Mucosa of descending colon (tissue), 3 donors: ENCODE results near the gene ARID1B. TPM values are rescaled to one million over a fixed set of nuclear protein-coding genes. Genes with fewer than 3 reads are reported as not detected.

ENCODE experiments used
- ATAC-seq: fragments of 200-7000 bp; cut with Tn5 transposase; one replicate; pipeline ENCODE4 v1.9.1; 2020; ENCODE audit warnings: mild to moderate bottlenecking, moderate library complexity
- DNase-seq, 3 donors: peaks; one replicate each; pipeline ENCODE4 v3.0.0-alpha.2; 2020
- H3K36me3 ChIP-seq: fragments of 200-600 bp; one replicate; pipeline ENCODE4 v1.8.0; 2021; ENCODE audit warnings: low read depth, mild to moderate bottlenecking
- H3K4me1 ChIP-seq: fragments of 200-600 bp; one replicate; pipeline ENCODE4 v1.8.0; 2021; ENCODE audit warnings: low read depth, mild to moderate bottlenecking
- H3K4me3 ChIP-seq: fragments of 200-600 bp; one replicate; pipeline ENCODE4 v1.8.0; 2021; ENCODE audit warnings: mild to moderate bottlenecking
- H3K9me3 ChIP-seq: fragments of 200-600 bp; one replicate; pipeline ENCODE4 v1.8.0; 2021; ENCODE audit warnings: mild to moderate bottlenecking
- CTCF ChIP-seq: fragments of 200-600 bp; IDR thresholded peaks from one replicate; pipeline ENCODE4 v1.8.0; 2022; ENCODE audit warnings: antibody characterized with exemption, mild to moderate bottlenecking
- intact Hi-C, 2 donors: fragments of 100-400 bp; cut with DNase I in 1 of 2; cut with micrococcal nuclease in 1 of 2; formaldehyde crosslinking; loops; one replicate each; pipeline versions ENCODE4 v1.11.0 to v1.11.1; 2022; cut with DNase I, micrococcal nuclease
- long read RNA-seq, 2 donors: library from polyadenylated mRNA; unstranded; transcript quantifications; one replicate each; pipeline ENCODE4 v2.0.0, GENCODE V29; 2019 to 2021
- total RNA-seq, 3 donors: library from RNA; stranded (reverse); fragmentation: NEBNext Ultra II Directional in 2 of 3; extraction: Animal tissue kit (Norgen Biotek cat#: 25700) in 2 of 3; gene quantifications; one replicate each; pipeline versions ENCODE4 v1.2.1 to v1.2.4, GENCODE V29; 2021 to 2023
- donor health status: DM: no; HTN: no; CAD: no; lungs with moderate emphysema.
- donor health status: DM: no; HTN: no; CAD: no.
- donor health status: DM: no; HTN: yes; CAD: no.

ARID1B gene
- total RNA-seq = 100 to 1,000 TPM in 2 of 3 donors, 10 to 100 TPM in 1; 71.8 to 102 (median 101) TPM
- long read RNA-seq, donor 1, full-length matches to known transcripts = 27 of 49 reads
- long read RNA-seq, donor 1, partial matches to known transcripts = 15 of 49 reads
- long read RNA-seq, donor 1, other reads (novel, unspliced or antisense) = 7 of 49 reads
- long read RNA-seq, donor 2, full-length matches to known transcripts = 3 of 8 reads
- long read RNA-seq, donor 2, partial matches to known transcripts = 1 of 8 reads
- long read RNA-seq, donor 2, other reads (novel, unspliced or antisense) = 4 of 8 reads

GRCh38 chr6:156776840-156777576 is at the start of gene ARID1B:
TSS of gene ARID1B (plus strand) at chr6:156777378. CDS start at chr6:156777681, 303 bp downstream.
- ATAC-seq (peak; percentile 71), DNase-seq (peak; percentile 83 to 90 (median 88))
- peaks cover 24% of the 10 kb centered on the region for H3K4me1 ChIP-seq
- intact Hi-C loops = loop anchor here (2.0 to 10.0 kb wide), 3 partner anchors 90 to 212 kb away; no protein-coding TSS in a partner anchor
- no peaks in the 10 kb centered on the region for H3K9me3 ChIP-seq
- H3K36me3 ChIP-seq = no peaks in the 10 kb centered on the region
- TF ChIP-seq CTCF = no peak
- peak within 1 kb of the TSS; percentile 83 for H3K4me3 ChIP-seq

DNA sequence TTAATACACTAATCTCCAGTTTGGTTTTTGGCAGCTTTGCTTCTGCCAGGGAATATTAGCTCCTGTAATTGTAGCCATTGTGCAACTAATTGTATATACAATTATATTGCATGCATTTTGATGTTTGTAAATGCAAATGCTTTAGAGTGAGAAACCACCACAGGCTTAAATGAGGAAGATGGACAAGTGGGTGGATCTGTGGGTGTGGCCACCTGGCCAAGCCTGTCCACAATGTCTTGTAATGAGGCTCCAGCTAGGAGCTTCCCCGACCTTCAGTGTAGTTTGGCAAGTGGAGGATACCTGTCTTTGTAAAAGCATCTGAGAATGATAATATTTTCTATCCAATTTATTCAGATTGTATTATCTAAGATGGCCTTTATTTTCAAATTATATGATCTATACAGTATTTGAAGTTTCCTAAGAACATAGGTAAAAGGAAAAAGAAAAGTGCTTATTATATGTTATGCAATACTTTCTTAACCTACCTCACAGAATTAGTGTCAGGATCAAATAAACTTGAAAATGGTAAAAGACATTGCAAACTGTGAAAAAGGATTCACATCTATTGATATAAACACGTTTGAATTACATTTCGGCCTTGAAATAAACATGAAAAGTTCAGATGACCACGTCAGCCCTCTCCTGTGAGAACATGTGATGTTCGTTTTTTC is 49.3 kb upstream of the ARID1B start:
- DNase-seq (peak in 1 of 3 donors; percentile 25), ATAC-seq (no peak)
- Histone ChIP-seq H3K9me3 (no peaks in the 10 kb centered on the region), H3K4me1 (no peaks in the 10 kb centered on the region), H3K4me3 (no peak overlapping the region), H3K36me3 (no peaks in the 10 kb centered on the region)
- TF ChIP-seq CTCF = no peak
- intact Hi-C loops = no loop called here

- Histone ChIP-seq H3K4me3 (no peak overlapping the region), H3K9me3 (no peaks in the 10 kb centered on the region), H3K36me3 (no peaks in the 10 kb centered on the region), H3K4me1 (no peaks in the 10 kb centered on the region)
- no peak for TF ChIP-seq CTCF
- DNase-seq (no peak), ATAC-seq (no peak)
- intact Hi-C loops = no loop called here
These were observed 47.9 kb upstream of the ARID1B start for GRCh38 chr6:156729248-156729647.

DNA sequence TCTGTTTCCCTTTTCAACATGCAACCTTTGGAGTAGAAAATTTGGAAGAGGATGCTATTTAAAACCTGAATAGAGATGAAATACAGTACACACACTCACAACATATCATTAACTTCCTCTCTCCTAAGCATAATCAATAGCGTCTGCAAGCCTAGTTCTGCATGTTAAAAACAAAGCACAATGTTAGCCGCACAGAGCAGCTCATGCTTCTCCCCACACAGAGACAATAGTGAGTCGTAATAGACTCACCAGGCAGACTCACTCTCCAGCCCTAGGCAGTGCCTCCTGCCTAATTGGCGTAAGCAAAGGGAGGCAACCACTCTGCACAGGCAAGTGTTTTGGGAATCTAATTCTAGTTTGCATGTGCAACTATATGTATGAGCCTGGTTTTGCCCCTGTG is 45.8 kb upstream of the ARID1B start:
- Histone ChIP-seq H3K36me3 (no peaks in the 10 kb centered on the region), H3K4me3 (no peak overlapping the region), H3K9me3 (no peaks in the 10 kb centered on the region), H3K4me1 (no peaks in the 10 kb centered on the region)
- no peak for TF ChIP-seq CTCF
- no peak for ATAC-seq
- no peak for DNase-seq
- intact Hi-C loops = no loop called here

- DNase-seq = no peak
- Histone ChIP-seq H3K4me3 (no peak overlapping the region), H3K36me3 (no peaks in the 10 kb centered on the region), H3K4me1 (no peaks in the 10 kb centered on the region), H3K9me3 (peaks cover 11% of the 10 kb centered on the region)
- intact Hi-C loops = no loop called here
- ATAC-seq = no peak
- no peak for TF ChIP-seq CTCF
These were observed 41.4 kb upstream of the ARID1B start for GRCh38 chr6:156735751-156736150.
